HPDE6-E6E7 (cell line): ENCODE data around the gene CTSH.

Experiments used
- DNase-seq: peaks from one replicate; pipeline ENCODE4 v3.0.0; 2011; ENCODE audit warnings: missing footprints; ENCODE audit errors: extremely low spot score

CTSH gene

DNA sequence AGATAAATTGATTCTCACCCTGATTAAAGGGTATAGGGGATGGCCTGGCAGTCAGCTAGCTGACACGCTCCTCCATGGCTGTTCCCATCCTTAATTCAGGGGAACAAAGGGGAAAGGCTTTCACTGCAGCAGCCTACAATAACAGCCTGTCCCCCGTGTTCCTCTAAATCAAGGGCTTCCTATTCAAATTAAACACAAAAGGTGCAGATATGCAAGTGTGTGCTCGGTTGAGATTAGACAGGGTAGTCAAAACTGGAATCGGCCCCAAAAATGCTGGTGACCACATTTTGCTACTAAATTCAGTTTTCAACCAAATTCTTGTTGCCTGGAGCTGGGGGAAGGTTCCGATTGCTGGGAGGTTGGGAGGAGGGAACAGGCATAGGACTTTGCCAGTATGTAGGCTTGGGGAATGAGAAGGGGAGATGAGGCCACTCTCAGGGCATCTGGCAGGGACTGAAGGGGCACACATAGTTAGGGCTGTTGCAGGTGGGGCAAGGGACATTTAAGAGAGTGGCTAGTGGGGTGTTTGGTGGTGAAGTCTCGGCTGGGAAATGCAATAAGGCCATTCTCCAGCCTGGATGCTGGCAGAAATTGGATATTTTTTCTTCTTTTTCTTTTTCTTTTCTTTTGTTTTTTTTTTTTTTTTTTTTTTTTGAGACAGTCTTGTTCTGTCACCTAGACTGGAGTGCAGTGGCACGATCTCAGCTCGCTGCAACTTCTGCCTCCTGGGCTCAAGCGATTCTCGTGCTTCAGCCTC lies 32.9 kb upstream of the CTSH start:
- no peak for DNase-seq

- no peak for DNase-seq
These were observed 32.3 kb upstream of the CTSH start for GRCh38 chr15:78977091-78977571.

DNA sequence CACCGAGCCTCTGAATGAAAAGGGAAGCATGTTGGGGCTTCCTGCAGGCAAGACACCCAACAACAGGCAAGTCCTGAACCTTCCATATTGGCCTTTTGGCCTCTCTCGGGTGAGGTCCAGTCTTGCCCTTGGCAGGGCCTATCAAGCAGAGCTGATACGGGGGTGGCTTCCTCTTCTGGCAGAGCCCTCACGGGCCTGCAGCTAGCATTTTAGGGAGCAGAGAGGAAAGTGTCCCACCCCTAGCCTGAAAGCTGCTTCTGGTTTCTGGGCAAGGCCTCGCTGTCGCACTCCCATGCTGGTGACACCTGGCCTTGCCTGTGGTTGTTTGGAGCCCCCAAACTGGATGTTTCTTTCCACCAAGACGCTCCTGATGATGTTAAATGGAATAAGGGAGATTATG lies 31.8 kb upstream of the CTSH start:
- DNase-seq: no peak

GRCh38 chr15:78974272-78974918 lies 29.5 kb upstream of the CTSH start:
- no peak for DNase-seq

GRCh38 chr15:78969687-78970349 lies 25.0 kb upstream of the CTSH start:
- DNase-seq: no peak

DNA sequence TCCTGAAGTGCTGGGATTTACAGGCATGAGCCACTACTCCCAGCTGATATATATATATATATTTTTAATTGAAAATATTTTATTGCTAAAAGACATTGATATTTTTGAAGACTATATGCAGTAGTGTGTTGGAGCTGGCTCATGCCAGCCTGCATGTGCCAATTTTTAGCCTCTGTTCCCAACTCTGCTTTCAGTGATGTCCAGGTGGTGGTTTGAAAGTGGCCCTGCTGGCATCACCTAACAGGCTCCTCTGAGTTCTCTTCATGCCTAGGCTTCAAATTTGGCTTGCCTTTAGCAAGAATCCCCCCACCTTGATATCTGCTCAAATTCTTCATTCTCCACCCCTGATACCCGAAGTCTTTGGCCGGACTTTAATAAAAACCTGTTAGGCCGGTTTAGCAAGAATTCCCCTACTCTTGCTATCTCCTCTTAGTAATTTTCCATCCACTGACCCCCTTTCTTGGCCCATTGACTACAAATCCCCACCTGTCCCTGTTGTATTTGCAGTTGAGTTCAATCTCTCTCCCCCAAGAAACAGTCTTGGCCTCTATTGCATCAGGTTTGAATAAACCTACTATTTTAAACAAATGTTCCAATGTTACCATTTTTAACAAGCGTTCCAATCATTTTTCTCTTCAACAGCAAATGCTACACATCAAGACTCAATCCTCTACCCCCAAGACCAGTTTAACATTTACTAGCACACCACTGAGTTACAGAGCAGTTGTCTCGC lies 23.9 kb upstream of the CTSH start:
- DNase-seq: peak; percentile 33

GRCh38 chr15:78968114-78968513 lies 23.3 kb upstream of the CTSH start:
- DNase-seq: no peak

DNA sequence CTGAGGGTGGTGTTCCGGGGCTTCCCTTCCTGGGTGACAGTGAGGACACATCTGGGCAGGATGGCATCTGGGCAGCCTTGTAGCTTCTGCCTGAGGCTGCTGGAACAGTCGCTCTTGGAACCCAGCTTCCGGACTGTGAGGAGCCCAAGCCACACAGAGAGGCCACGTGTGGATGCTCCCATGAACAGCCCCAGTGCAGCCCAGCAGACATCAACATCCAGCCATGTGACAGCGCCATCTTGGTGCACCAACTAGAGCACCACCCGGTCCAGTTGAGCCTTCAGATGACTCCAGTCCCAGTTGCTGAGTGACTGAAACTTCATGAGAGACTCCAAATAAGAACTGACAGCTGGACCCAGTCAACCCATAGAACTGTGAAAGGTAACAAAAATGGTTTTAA lies 15.5 kb upstream of the CTSH start:
- no peak for DNase-seq

DNA sequence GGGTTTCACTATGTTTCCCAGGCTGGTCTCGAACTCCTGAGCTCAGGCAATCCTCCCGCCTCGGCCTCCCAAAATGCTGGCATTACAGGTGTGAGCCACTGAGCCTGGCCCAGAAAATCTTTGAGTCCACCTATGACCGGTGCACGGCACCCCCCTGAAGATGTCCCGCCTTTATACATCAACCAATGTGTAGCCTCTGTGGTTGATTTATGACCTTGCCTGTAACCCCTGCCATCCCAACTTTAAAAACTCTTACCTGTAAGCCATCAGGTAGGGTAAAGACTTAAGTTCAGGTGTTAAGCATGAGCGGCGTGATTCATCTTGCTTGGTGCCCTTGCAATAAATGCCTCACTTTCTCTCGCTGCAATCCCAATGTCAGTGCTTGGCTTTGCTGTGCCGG lies 14.5 kb upstream of the CTSH start:
- no peak for DNase-seq

DNA sequence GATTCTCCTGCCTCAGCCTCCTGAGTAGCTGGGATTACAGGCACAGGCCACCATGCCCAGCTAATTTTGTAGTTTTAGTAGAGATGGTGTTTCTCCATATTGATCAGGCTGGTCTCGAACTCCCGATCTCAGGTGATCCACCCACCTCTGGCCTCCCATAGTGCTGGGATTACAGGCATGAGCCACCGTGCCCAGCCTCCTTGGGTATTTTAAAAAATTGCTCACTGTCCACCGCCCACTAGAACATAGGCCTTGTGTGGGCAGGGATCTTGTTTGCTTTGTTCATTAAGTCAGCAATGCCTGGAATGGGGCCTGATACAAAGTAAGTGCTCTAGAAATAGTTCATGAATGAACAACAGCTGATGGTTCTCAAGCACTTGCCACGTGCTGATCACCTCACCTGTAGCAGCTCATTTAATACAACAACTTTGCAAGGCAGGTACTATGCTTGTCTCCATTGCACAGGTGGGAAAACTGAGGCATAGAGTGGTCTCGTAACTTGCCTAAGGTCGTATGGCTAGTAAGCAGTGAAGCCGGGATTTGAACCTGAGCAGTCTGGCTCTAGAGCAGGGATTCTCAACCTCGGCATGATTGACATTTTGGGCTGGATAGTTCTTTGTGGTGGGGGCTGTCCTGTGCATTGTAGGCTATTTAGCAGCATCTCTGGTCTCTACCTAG lies 12.7 kb upstream of the CTSH start:
- DNase-seq: no peak

DNA sequence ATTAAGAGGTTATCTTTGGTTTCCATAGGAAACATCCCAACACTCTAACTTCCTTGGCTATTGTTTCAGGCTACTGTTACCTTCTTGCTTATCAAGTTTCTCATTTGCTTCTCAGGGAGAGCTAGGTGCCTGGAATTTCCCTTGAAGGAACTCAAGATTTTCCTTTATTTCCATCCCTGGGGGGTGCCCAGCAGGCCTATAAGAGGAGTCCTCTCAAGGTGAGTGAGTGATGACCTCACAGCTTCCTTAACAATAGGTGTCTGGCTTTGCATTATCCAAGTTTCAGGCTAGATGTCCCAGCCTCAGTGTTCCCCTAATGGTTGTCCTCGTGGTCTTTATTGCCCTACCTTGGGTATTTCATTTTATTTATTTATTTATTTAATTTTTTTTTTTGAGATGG lies 12.1 kb upstream of the CTSH start:
- no peak for DNase-seq

- DNase-seq: no peak
These were observed 10.5 kb upstream of the CTSH start for GRCh38 chr15:78955355-78955754.

DNA sequence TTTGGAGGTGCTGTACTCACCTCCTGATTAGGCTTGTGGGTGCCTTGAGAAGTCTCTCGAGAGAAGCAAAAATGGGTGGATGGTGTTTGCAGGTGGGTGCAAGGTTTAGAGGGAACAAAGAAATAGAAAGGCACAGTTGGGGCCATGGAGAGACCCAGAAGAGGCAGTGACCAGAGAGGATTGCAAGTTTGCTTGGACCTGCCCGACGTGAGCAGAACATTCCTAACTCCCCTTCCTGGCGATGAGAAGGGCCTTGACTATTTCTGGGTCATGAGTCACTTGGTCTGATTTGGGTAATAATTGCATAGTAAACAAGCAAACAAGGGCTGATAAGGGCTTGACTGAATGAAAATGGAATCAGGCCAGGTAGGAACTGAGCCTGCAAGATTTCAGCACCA lies 7.0 kb upstream of the CTSH start:
- peak; percentile 79 for DNase-seq

DNA sequence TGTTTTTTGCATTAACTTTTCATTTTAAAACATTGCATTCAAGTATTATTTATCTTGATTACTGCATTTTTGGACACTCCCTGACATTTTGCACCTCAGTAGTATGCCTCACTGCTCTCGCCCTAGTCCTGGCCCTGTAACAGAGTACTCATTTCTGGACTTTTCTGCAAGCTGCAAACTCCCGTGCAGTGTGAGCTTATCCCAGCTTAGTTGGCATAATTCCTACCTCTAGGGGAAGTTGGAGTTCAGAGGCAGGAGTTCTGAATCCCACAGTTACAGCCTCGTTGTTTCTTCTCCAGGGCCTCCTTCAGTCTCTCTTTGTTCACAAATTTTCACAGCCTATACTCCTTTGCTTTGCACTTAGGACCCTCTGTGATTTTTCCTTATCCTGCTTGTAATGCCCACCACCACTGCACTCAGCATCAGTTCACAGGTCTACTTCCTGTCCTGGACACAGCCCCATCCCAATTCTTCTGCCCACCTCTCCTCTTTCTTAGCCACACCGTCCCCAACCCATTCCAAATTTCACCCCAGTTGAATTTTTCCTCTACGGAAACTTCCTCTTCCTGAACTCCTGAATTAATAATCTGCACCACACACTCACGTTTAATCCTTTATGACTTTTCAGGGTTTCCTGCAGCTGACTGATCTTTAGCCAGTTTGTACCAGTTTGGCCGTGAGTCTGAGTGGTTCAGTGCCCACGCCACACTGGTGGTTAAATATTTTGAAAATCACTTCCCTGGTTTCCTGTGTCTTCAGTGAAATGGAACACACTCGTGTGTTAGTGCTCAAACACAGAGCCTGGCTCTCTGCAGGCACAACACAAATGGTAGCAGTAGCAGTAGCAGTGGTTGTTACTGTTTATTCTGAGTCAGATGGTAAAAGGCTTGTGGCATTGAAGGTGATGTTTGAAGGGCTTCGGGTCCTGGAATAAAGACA lies 6.3 kb upstream of the CTSH start:
- DNase-seq: peak; percentile 38

DNA sequence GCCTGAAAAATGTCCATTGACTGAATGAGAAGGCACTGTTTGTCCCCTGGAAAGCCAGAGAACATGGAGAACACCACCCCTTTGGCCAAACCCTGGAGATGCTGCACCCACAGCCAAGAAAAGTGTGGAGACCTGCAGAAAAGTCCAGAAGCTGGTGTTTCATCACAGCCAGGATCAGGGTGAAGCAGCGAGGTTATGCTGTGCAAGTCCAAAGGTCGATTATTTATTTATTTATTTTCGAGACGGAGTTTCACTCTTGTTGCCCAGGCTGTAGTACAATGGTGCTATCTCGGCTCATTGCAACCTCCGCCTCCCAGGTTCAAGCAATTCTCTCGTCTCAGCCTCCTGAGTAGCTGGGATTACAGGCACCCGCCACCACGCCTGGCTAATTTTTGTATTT lies 5.5 kb upstream of the CTSH start:
- no peak for DNase-seq

DNA sequence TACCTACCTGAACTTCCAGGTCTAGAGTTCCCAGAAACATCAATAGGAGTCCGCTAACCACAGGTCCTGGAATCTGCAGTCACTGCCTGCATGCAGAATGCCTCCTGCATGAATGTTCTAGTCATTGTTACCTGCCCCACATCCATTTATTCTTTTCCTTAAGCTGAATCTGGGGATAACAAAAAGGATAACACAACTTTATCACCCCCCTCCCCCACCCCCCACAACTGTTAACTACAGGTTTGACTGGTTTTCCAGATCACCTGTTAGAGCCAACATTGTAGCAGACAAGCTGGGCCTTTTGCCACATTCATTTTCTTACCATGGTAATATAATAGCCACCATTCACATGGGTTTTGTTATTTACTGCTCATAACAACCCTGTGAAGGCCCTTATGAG lies 4.6 kb upstream of the CTSH start:
- DNase-seq: no peak

GRCh38 chr15:78947506-78947905 lies 2.7 kb upstream of the CTSH start:
- DNase-seq: no peak

GRCh38 chr15:78946493-78946892 lies 1.6 kb upstream of the CTSH start:
- no peak for DNase-seq

DNA sequence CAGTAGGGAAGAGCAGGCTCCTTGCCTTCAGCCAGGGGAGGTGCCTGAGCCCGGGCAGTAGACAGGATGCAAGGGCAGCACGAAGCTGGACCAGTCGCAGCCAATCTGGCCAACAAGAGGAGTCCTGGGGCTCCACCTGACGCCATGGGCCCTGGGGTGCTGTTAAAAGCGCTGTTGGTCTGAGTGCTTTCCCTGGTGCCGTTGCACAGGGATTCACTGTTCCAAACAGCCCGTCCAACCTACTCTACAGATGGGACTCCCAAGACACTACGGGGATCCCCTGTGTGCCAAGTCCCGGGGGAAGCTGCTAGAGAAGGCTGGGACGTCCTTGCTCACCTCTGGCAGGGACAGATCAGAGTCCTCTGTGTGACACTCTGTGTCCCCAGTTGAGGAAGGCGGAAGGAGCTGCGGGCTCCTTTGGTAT lies 632 bp downstream of the CTSH start:
- peak; percentile 23 for DNase-seq

- no peak for DNase-seq
These were observed 1.2 kb downstream of the CTSH start for GRCh38 chr15:78943692-78944091.

DNA sequence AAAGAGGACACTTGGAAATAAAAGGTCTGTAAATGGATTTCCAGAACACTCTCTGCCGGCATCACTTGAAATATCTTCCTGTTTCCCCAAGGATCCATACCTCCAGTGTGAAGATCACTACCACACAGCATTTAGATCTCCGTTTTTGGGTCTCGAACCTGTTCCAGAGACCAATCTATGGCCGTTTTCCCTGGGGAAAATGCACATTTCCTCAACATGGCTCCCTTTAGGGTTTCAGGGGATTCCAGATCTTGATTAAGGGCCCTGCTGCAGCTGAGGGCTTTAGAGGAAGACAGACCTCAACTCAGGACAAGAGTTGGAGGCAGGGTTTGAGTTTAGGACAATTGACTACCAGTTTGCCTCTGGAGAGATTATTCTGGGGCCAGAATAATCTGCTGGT lies 2.1 kb downstream of the CTSH start:
- DNase-seq: no peak
